GM19324 (cell line): Measurements from ENCODE around the gene IL21R.
"Not testable (repeated sequence)": the region's sequence is repeated elsewhere in the genome, so short reads cannot be mapped to it uniquely, and the experiment has no call there.

Experiments used
- ATAC-seq: cut with Tn5 transposase; IDR thresholded peaks from one replicate; pipeline ENCODE4 v1.9.1; 2021; ENCODE audit warnings: mild to moderate bottlenecking, moderate library complexity; ENCODE audit not compliant: unreplicated experiment, low FRiP score

The IL21R gene

DNA sequence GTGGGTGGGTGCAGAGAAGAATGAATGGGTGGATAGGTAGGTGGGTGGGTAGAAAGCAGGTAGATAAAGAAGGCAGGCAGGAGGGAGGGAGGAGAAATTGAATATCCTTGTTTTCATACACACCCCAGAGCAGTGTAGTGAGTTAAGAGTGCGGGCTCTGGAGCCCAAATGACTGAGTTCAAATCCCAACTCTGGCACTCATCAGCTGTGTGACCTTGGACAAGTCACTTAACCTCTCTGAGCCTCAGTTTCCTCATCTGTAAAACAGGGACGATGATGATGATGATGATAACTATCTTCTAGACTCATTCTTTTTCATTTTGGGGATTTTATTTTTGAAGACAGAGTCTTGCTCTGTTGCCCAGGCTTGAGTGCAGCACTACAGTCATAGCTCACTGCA lies 2.0 kb upstream of the IL21R start:
- no peak for ATAC-seq

DNA sequence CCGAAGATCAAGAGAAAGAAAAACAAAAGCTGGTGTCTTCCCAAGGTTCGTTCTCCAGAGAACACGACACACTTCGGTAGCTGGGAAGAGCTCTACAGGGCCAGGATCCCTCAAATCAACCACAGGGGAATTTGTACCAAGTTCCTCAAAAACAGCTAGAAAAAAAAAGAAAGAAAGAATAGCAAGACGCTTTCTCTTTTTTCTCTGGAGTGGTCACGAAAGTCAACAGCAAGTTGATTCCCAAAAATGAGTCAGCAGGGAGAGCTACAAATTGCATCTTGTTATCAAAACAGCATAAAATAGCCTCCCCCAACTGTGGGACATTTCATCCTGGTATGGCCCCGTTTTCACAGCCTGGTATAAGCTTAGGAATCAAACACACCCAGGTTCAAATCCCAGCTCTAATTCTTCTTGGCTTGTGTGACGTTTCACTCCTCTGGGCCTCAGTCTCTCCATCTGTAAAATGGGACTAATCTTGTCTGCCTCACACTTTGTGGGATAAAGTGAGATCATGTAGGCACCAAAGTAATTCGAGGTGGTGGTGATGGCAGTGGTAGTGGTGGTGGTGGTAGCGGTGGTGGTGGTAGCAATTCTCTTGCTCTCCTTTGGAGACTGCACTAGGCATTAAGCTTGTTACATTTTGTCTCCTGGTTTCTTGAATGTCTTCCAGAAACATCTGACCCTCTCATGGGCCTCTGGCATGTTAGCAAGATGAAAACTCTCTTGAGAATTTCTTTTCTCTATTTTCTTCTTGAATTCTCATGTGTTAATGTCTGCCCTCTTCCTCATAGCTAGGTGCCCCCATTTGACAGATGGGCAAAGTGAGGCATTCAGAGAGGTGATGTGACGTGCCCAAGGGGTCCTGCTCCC lies 988 bp upstream of the IL21R start:
- ATAC-seq, result no peak

DNA sequence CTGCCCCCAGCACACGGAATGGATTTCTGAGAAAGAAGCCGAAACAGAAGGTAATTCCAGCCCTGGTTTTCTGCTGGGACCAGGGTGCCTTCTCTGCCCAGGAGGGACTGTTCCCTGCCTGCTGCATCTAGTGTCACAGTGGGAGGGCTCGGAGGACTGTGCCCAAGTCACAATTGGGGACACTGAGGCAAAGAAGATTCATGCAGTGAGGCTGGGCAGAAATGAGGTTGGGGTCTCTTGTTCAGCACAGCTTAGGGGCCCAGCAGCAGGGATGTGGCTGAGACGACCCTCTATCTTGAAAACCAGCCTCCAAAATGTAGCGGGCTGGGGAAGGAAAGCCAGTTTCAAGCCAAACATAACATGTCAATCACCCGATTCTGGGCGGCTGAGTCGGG lies 592 bp downstream of the IL21R start:
- no peak for ATAC-seq

DNA sequence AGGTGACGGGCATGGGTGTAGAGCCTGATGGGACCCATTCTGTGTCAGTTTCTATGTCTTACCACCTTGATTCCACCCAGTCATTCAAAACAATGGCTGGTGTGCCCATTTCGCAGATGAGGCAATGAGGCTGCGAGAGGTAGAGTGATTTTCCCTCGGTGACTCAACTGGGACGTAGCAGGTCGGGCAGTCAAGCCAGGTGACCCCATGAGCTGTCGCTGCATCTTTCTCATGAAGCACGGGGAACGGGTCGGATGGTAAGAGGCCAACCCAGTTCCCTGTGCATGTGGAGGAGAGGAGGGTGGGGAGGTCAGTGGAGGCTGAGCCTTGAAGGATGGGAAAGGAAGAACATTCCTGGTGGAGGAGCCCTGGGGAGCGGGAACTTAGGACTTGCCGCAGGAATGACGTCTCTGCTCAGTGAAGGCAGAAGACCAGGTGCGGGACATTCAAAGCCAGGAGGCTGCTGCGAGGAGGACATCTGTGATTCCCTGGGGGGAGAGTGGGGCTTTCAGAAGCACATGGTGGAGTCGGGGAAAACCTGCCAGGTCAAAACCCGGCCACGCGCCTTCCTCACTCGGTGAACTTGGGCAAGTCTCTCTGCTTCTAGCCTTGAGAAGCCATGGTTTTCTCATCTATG lies 1.1 kb downstream of the IL21R start:
- ATAC-seq, result no peak

DNA sequence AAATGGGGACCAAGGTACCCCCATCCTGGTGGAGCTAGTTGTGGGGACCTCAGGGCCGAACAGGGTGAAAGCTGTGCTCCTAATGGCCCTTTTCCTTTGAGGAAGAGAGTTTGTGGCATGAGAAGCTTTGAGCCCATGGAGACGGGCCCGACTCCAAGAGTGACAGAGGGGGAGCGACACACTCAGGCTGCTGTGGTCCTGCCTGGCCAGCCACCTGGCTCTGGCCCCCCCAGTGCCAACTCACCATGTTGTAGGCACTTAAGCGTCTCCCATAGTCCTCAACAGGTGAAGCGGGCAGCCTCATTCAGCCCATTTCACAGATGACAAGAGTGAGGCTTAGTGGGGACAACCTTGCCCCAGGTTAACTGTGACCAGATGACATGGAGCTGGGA lies 1.6 kb downstream of the IL21R start:
- no peak for ATAC-seq

DNA sequence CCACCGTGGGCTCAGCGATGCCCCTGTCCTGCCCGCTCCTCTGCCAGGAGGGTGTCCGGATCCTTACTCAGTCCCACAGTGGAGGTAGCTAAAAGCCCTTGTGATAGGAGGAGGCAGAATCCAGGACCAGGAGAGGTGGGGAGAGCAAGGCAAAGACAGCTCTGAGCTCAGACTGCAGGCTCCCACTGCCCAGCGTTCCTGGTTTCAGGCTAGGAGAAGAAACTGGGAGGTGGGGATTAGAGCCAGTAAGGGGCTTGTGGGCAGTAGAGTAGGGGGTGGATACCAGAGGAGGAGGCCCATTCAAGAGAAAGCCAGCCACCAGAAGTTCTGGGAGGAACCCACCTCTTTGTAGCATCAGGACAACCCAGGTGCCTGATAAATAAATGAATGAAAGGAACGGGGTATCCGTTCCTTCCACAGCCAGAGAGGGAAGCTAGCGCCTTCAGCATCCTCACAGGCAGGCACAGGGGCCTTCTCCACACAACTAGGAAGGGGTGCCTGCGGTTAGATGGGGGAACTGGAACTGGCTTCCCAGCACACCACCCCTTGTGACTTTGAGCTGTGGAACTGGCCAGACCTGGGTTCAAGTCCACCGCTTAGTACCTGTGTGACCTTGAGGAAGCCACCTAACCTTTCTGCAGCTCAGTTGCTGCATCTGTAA lies 2.3 kb downstream of the IL21R start:
- ATAC-seq, result no peak

DNA sequence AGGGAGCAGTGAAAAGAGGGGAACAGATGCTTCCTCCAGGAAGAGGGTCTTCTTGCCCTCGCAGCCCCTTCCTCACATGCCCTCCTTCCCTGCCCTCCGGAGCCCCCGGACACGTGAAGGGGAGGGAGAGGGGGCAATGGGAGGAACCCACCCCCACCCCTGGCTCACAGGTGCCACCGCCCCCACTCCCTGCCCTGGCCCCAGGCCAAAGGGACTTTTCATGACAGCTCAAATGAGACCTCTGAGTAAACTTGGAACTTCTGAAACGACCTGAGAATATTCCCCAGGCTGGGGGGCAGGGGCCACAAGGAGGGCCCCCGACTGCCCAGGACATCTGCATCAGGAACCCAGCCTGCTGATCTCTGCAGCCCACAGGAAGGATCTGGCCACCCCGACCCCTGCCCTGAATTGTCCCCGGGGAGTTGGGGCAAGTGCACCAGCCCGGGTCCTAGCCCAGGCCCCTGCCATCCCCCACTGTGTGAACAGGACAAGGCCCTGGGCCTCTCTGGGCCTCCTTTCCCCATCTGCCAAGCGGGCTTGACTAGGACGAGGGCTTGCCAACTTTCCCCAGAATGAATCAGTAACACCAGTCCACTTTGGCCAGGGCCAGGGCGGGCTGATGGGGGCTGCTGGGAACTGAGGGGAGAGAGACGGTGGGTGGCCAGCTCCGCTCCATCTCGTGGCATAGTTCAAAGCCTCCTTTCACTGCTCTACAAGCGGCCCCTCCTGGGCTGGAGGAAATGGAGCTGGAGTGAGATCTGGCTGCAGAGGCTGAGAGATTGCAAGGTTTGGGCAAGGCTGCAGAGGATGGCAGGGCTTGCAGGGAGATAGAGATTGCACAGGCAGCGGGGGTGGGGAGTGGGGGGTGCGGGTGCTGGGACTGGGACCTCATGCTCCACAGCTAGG lies 3.8 kb downstream of the IL21R start:
- no peak for ATAC-seq

DNA sequence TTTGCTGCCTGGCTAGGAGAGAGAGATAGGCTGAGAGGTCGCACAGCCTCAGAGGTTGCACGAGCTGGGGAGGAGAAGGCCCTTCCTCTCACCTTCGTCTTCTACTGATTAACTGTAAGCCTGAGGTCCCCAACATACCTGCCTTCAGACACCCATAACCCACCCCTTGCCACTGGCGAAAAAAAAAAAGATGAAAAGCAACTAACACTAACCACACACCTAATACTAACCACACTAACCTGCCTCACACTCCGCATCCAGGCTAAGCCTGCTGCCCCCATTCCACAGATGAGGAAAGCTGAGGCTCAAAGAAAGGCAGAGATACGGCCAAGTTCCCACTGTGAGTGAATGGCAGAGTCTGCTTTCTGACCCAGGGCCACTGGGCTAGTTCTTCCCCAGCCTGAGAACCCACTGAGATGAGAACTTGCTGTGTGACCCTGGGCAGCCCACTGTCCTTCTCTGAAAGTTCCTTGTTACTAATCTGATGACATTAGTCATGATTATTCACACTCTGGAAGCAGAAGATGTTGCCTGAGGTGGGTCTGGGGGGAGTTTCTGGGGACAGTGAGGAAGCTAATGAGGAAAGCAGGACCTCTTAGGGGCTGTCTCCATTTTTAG lies 4.6 kb downstream of the IL21R start:
- no peak for ATAC-seq

DNA sequence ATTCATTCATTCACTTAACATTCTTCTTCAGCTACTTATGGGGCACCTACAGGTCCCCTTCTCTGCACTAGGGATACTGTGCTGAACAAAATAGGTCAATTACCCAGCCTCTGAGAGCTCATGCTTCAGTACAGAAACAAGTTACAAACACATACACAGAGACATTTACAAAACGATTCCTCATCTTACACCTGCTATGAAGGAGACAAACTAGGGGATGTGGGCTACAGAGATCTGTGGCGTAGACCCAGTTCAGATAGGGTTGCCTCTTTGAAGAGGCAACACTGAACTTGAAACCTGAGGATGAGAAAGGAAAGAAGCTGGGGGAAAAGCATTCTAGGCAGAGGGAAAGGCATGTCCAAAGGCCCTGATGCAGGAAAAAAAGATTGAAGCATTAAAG lies 5.2 kb downstream of the IL21R start:
- no peak for ATAC-seq

DNA sequence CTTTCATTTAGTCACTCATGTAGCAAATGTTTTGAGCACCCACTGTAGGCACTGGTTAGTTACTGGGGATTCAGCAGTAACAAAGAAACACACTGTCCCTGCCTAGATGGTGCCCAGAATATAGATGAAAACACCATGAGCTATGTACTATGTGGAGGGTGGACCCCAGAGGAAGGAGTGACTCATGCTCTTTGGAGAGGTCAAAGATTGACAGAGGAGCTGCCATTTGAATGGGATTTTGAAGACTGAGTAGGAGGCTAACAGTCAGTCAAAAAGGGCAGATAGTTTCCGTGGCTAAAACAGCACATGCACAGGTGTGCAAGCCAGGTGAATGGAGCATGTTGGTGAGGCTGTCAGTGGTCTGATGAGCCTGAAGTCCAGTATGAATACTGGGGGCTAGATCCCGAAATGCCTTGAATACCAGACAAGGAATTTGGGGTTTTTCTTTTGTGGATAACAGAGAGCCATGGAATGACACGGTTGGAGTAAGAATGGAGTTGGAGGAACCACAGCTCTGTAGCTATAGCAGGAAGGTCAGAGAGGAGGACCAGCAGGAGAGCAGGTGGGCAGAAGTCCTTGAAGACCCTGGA lies 6.1 kb downstream of the IL21R start:
- ATAC-seq, result no peak

DNA sequence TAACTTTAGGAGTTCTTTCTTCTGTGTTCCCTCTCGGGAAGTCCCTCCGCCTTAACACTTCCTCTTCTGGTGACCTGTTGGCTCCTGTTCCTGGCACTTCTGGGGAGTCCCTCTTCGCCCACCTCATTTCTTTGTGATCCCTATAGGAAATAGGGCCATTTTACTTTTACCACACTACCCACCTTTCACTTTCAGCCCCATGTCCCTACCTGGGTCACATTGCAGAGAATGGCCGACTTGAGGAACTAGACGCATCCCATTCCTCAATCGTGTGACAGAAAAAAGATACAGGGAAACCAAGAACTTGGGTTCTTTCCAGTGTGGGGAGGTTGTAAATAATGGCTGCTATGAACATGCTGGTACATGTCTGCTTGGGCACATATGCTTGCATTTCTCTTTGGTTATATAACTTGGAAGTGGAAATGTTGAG lies 6.6 kb downstream of the IL21R start:
- no peak for ATAC-seq

DNA sequence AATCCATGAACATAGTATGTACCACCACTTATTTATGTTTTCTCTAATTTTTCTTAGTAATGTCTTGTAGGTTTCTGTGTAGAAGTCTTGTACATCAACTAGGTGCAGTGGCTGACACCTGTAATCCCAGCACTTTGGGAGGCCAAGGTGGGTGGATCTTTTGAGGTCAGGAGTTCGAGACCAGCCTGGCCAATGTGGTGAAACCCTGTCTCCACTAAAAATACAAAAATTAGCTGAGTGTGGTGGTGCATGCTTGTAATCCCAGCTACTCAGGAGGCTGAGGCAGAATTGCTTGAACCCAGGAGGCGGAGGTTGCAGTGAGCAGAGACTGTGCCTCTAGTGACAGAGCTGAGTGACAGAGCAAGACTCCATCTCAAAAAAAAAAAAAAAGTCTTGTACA lies 8.0 kb downstream of the IL21R start:
- not testable (repeated sequence) for ATAC-seq

DNA sequence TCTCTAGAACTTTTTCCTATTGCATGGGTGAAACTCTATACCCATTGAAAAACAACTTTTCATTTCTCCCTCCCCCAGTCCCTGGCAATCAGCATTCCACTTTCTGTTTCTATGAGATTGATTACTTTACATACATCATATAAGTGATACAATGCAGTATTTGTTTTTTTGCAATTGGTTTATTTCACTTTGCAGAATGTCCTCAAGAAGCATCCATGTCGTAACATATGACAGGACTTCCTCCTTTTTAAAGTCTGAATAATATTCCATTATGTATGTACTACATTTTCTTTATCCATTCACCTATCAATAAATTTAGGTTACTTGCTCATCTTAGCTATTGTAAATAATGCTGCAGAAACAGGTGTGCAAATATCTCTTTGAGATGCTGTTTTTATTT lies 8.8 kb downstream of the IL21R start:
- ATAC-seq, result no peak

DNA sequence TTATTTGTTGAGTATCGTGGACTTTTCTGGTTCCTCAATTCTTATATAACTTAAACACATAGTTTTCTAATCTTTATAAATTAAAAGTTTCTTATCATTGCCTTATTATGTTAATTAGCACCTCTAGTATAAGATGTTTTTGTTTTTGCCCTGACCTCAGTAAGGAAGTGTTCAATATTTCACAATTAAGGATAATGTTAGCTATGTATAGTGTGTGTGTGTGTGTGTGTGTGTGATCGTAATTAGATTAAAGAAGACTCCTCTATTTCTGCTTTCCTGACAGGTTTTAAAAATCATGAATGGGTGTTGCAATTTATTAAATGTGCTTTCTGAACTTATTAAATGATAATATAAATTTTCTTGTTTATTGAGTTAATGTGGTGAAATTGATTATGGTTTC lies 12.0 kb downstream of the IL21R start:
- ATAC-seq, result no peak

DNA sequence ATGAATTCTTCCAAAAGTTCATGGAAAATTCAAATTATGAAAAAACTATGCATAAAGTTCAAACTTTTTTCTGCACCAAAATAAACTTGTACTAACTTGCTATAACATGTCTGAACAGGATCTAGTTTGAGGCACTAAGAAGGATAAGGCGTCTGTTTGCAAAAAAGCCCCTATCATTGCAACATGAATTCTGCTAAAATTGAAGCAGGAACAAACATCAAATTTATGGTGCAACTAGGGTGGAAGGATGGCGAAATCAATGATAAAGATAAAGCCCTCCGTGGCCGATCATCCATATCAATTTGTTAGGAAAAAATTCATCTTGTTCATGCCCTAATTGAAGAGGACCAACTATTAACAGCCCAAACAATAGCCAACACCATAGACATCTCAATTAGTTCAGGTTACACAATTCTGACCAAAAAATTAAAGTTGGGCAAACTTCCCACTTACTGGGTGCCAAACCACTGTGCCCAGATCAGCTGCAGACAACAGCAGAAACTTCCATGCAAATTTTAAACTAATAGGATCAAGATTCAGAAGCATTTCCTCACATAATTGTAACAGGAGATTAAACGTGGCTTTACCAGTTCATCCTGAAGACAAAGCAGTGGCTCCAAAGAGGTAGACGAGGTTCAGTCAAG lies 12.9 kb downstream of the IL21R start:
- ATAC-seq, result no peak

DNA sequence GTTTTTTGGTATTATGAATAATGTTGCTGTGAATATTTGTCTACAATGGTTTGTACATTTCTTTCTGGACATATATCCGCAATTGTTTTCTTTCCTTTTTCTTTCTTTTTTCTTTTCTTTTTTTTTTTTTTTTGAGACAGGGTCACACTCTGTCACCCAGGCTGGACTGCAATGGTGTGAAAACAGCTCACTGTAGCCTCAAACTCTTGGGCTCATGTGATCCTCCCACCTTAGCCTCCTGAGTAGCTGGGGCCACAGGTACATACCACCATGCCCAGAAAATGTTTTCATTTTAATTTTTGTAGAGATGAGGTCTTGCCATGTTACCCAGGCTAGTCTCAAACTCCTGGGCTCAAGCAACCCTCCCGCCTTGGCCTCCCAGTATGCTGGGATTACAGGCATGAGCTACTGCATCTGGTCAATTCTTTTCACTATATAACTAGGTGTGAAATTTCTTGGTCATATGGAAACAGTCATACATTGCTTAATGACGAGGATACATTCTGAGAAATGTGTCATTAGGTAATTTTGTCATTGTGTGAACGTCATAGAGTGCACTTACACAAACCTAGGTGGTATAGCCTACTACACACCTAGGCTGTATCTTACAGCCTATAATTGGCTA lies 15.2 kb downstream of the IL21R start:
- ATAC-seq, result no peak

DNA sequence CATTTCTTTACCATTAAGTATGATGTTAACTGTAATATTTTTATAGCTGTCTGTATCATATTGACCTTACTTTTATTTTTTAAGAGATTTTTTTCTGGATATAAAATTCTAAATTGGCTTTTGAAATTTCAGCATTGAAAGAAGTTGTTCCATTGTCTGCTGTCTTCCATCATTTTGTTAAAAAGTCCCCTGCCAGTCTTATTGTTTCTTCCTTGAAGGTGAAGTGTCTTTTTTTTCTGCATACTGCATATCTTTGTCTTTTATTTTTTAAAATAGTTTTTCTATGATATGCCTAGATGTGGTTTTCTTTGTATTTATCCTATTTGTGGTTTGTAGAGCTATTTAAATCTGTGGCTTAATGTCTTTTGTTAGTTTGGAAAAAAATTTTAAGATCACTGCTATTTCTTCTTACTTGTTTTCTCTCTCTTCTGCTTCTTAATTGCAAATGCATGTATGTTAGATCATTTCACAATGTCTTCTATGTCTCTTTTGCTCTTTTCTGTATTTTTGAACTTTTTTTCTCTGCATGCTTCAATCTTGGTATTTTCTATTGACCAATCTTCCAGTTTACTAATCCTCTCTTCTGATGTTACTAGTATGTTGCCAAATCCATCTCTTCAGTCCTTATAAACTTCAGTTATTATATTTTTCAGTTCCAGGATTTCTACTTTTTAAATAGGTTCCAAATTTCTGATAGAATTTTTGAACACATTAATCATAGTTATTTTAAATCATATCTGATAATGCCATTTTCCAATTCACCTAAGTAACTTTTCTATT lies 20.2 kb downstream of the IL21R start:
- no peak for ATAC-seq
